Natural killer cell (primary cell): ENCODE data around the gene ANXA9. TPM values are rescaled to one million over a fixed set of nuclear protein-coding genes. Genes with fewer than 3 reads are reported as not detected.

Experiments used
- ATAC-seq, 3 donors: fragments of 150-1000 bp in 2 of 3; fragments of 200-7000 bp in 1 of 3; cut with Tn5 transposase; 1 replicate in 1 of 3; 2 replicates in 2 of 3; pipeline ENCODE4 v1.10.0; 2021; ENCODE audit warnings: mild to moderate bottlenecking in 2 of 3, moderate library complexity in 2 of 3
- DNase-seq, 2 donors: peaks; one replicate each; pipeline versions ENCODE4 v3.0.0 to v3.0.0-alpha.2; 2013 to 2021; ENCODE audit warnings: mixed read lengths in 1 of 2
- H3K27ac ChIP-seq: one replicate; pipeline ENCODE4 v1.5.1; 2013; ENCODE audit warnings: mild to moderate bottlenecking, low read length
- H3K27me3 ChIP-seq: one replicate; pipeline ENCODE4 v1.6.1; 2013; ENCODE audit warnings: low read length; ENCODE audit not compliant: control insufficient read depth, insufficient read depth
- H3K36me3 ChIP-seq: one replicate; pipeline ENCODE4 v1.6.1; 2013; ENCODE audit warnings: low read length; ENCODE audit not compliant: control insufficient read depth, insufficient read depth
- H3K4me1 ChIP-seq: one replicate; pipeline ENCODE4 v1.6.1; 2013; ENCODE audit warnings: low read length; ENCODE audit not compliant: control insufficient read depth, insufficient read depth
- H3K4me3 ChIP-seq: one replicate; pipeline ENCODE4 v1.5.1; 2013; ENCODE audit warnings: low read length
- H3K9me3 ChIP-seq: one replicate; pipeline ENCODE4 v1.6.1; 2013; ENCODE audit warnings: low read length; ENCODE audit not compliant: control insufficient read depth, insufficient read depth
- H3K27ac Mint-ChIP-seq, 2 donors: one replicate each; pipeline ENCODE4 v1.8.0; 2022; ENCODE audit warnings: mild to moderate bottlenecking in 2 of 2, mixed read lengths in 2 of 2, moderate library complexity in 1 of 2
- H3K27me3 Mint-ChIP-seq, 2 donors: one replicate each; pipeline ENCODE4 v1.8.0; 2022; ENCODE audit warnings: low read depth in 2 of 2, mixed read lengths in 2 of 2
- H3K36me3 Mint-ChIP-seq: one replicate; pipeline ENCODE4 v1.8.0; 2022; ENCODE audit warnings: mixed read lengths
- H3K4me1 Mint-ChIP-seq, 2 donors: one replicate each; pipeline ENCODE4 v1.8.0; 2022; ENCODE audit warnings: mixed read lengths in 2 of 2
- H3K4me3 Mint-ChIP-seq: one replicate; pipeline ENCODE4 v1.8.0; 2022; ENCODE audit warnings: mild to moderate bottlenecking, moderate library complexity, mixed read lengths
- H3K9me3 Mint-ChIP-seq, 2 donors: one replicate each; pipeline ENCODE4 v1.8.0; 2022; ENCODE audit warnings: mixed read lengths in 2 of 2
- CTCF ChIP-seq: fragments of 200-600 bp; IDR thresholded peaks from one replicate; pipeline ENCODE4 v1.8.0; 2022; ENCODE audit warnings: antibody characterized with exemption
- whole genome bisulfite sequencing: methylation state at CpG from one replicate; pipeline ENCODE4 v1.1.7; 2013; ENCODE audit warnings: missing lambda C conversion rate; ENCODE audit not compliant: insufficient coverage; 5-methylcytosine and 5-hydroxymethylcytosine counted together
- intact Hi-C: fragments of 100-400 bp; cut with micrococcal nuclease; formaldehyde crosslinking; loops from one replicate; pipeline ENCODE4 v1.14.2; 2022
- total RNA-seq, 4 donors: library from RNA; stranded (reverse); fragments of 120-200 nt in 1 of 4; gene quantifications; one replicate each; pipeline versions ENCODE4 v1.2.3 to v1.2.4, GENCODE V29; 2013 to 2022

Gene ANXA9
- total RNA-seq, 3 donors from 2014 or later (not counting 1 experiment from before 2014, with no cell fraction given) = 0.25 TPM; not detected in 2

- Mint-ChIP-seq H3K27me3 (no peaks in the 10 kb centered on the region), H3K9me3 (no peaks in the 10 kb centered on the region), H3K36me3 (no peaks in the 10 kb centered on the region), H3K4me1 (peaks cover 53 to 61% of the 10 kb centered on the region in 2 donors), H3K4me3 (peak overlapping the region; percentile 94), H3K27ac (peak overlapping the region; percentile 95 to 96)
- Histone ChIP-seq H3K4me3 (peak overlapping the region; percentile 73), H3K27me3 (no peaks in the 10 kb centered on the region), H3K36me3 (peaks cover 3% of the 10 kb centered on the region), H3K9me3 (no peaks in the 10 kb centered on the region), H3K4me1 (peaks cover 45% of the 10 kb centered on the region), H3K27ac (peak overlapping the region; percentile 95)
- DNase-seq (no peak), ATAC-seq (no peak)
- intact Hi-C loops = loop anchor here (2.0 kb wide), 1 partner anchor 40 kb away; no protein-coding TSS in a partner anchor
- no peak for TF ChIP-seq CTCF
- WGBS = 80% methylated on average over 3 of the region's 3 CpGs
These were observed 27.1 kb downstream of the ANXA9 start for GRCh38 chr1:151009206-151009587.

- ATAC-seq (no peak), DNase-seq (no peak)
- Histone ChIP-seq H3K4me1 (peaks cover 42% of the 10 kb centered on the region), H3K27ac (no peak overlapping the region), H3K27me3 (no peaks in the 10 kb centered on the region), H3K36me3 (peaks cover 3% of the 10 kb centered on the region), H3K9me3 (no peaks in the 10 kb centered on the region), H3K4me3 (no peak overlapping the region)
- intact Hi-C loops = loop anchor here (2.0 kb wide), 1 partner anchor 39 kb away; no protein-coding TSS in a partner anchor
- WGBS = 95% methylated on average over 7 of the region's 8 CpGs
- Mint-ChIP-seq H3K36me3 (no peaks in the 10 kb centered on the region), H3K4me1 (peaks cover 53 to 61% of the 10 kb centered on the region in 2 donors), H3K27ac (peak overlapping the region; percentile 95 to 96), H3K27me3 (no peaks in the 10 kb centered on the region), H3K4me3 (peak overlapping the region; percentile 94), H3K9me3 (no peaks in the 10 kb centered on the region)
- no peak for TF ChIP-seq CTCF
These were observed 27.7 kb downstream of the ANXA9 start for GRCh38 chr1:151009674-151010345.

- Mint-ChIP-seq H3K4me1 (peaks cover 49 to 58% of the 10 kb centered on the region in 2 donors), H3K4me3 (no peak overlapping the region), H3K36me3 (no peaks in the 10 kb centered on the region), H3K9me3 (no peaks in the 10 kb centered on the region), H3K27ac (peak overlapping the region in 1 of 2 donors; percentile 96), H3K27me3 (no peaks in the 10 kb centered on the region)
- ATAC-seq (no peak), DNase-seq (no peak)
- intact Hi-C loops = no loop called here
- H3K27ac ChIP-seq = no peak overlapping the region
- 92% methylated on average over 3 of the region's 3 CpGs for WGBS
- no peak for TF ChIP-seq CTCF
- no peak overlapping the region for H3K4me3 ChIP-seq
- H3K27me3 ChIP-seq = no peaks in the 10 kb centered on the region
- peaks cover 3% of the 10 kb centered on the region for H3K36me3 ChIP-seq
- peaks cover 37% of the 10 kb centered on the region for H3K4me1 ChIP-seq
- H3K9me3 ChIP-seq = no peaks in the 10 kb centered on the region
These were observed 28.2 kb downstream of the ANXA9 start for GRCh38 chr1:151010346-151010726.
